ENCODE results near the gene DDO.

- TF ChIP-seq CTCF (IDR thresholded peaks at IDR 0.05; ENCODE audit: poor library complexity, severe bottlenecking) = no peak
- TF ChIP-seq EP300 (conservative IDR thresholded peaks at IDR 0.05; ENCODE audit: poor library complexity, severe bottlenecking) = no peak
Observed at GRCh38 chr6:110414669-110415068, 706 bp downstream of the DDO start.

Measured in neural cell (in vitro differentiated cells).